ENCODE data around the gene LGALS9. TPM values are rescaled to one million over a fixed set of nuclear protein-coding genes. Genes with fewer than 3 reads are reported as not detected.

LGALS9 gene
- total and polyA plus RNA-seq, 9 of the 15 experiments (the other 6 are each of a cell fraction or from before 2014, with no cell fraction given): 0.45 to 6.9 (median 2.8) TPM

DNA sequence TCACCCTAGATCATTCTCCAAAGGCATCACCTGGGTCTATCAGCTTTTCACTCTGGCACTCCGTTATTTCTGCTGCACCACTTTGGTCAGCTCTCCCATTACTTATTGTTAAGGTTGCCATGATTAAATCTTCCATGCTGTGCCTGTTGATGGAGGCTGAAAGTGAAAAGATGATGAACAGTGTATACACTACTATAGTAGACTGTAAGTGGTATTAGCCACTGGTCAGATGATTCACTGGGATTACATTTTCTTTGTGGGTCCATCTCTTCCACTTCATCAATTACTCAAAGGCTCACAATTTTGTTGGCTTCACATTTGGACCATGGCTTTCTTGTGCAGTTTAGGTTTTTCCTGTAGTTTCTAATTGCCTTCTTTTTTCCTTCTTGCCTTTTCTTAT lies 15.9 kb upstream of the LGALS9 start:
- FAIRE-seq: no peak
- 89% methylated on average over 1 of the region's 1 CpG for WGBS (ENCODE audit: insufficient coverage, low coverage, missing lambda C conversion rate)
- DNase-seq (ENCODE audit: extremely low read depth in 1 of 4, low spot score in 3 of 4): no peak

More for the DNA sequence above, 15.9 kb upstream of the LGALS9 start:
- H3K27me3 ChIP-seq (ENCODE audit: control insufficient read depth in 2 of 2, insufficient read depth in 2 of 2, low read length in 2 of 2): no peaks in the 10 kb centered on the region
- TF ChIP-seq CBFA2T2 (conservative IDR thresholded peaks at IDR 0.05) (no peak), LARP7 (IDR thresholded peaks at IDR 0.05) (no peak), HNRNPK (IDR thresholded peaks at IDR 0.05; ENCODE audit: low read depth, low read length, poor library complexity, severe bottlenecking) (no peak), ZKSCAN8 (CRISPR knock-in tag; IDR thresholded peaks at IDR 0.05) (no peak), HDGF (IDR thresholded peaks at IDR 0.05) (no peak), SAFB2 (IDR thresholded peaks at IDR 0.05; ENCODE audit: borderline replicate concordance, low read depth, low read length, severe bottlenecking) (no peak), RBFOX2 (IDR thresholded peaks at IDR 0.05; ENCODE audit: low read depth, low read length) (no peak), SNRNP70 (optimal IDR thresholded peaks at IDR 0.05; ENCODE audit: low read depth, low read length) (no peak)
- TF ChIP-seq, protein P1, sequence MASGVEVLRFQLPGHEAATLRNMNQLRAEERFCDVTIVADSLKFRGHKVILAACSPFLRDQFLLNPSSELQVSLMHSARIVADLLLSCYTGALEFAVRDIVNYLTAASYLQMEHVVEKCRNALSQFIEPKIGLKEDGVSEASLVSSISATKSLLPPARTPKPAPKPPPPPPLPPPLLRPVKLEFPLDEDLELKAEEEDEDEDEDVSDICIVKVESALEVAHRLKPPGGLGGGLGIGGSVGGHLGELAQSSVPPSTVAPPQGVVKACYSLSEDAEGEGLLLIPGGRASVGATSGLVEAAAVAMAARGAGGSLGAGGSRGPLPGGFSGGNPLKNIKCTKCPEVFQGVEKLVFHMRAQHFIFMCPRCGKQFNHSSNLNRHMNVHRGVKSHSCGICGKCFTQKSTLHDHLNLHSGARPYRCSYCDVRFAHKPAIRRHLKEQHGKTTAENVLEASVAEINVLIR (CRISPR knock-in tag; IDR thresholded peaks at IDR 0.05): no peak
- TF ChIP-seq, protein P2, sequence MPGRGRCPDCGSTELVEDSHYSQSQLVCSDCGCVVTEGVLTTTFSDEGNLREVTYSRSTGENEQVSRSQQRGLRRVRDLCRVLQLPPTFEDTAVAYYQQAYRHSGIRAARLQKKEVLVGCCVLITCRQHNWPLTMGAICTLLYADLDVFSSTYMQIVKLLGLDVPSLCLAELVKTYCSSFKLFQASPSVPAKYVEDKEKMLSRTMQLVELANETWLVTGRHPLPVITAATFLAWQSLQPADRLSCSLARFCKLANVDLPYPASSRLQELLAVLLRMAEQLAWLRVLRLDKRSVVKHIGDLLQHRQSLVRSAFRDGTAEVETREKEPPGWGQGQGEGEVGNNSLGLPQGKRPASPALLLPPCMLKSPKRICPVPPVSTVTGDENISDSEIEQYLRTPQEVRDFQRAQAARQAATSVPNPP (IDR thresholded peaks at IDR 0.05; ENCODE audit: borderline replicate concordance, insufficient read depth, insufficient read length): no peak
- no peak overlapping the region for H3K9ac ChIP-seq (ENCODE audit: insufficient read depth in 1 of 2, low read depth in 2 of 2, low read length in 2 of 2)
- no peak for ATAC-seq
- no peak overlapping the region for H3K4me2 ChIP-seq (ENCODE audit: insufficient read depth, low read length)
- no TSS peak for BruUV-seq (replicated peaks)
- no peak overlapping the region for H3K4me3 ChIP-seq
- POLR2A ChIA-PET: no interaction called here
- in situ Hi-C loops (cut with MboI): no loop called here
- H3K27ac ChIP-seq (ENCODE audit: extremely low read depth, low read depth, low read length): no peak overlapping the region
- H3K79me2 ChIP-seq (ENCODE audit: control insufficient read depth, insufficient read depth, low read length): no peaks in the 10 kb centered on the region
- CTCF ChIA-PET (ENCODE audit: low intra/inter-chr PET ratio): no interaction called here
- intact Hi-C loops (cut with micrococcal nuclease): no loop called here
- H4K20me1 ChIP-seq (replicated peaks; ENCODE audit: control insufficient read depth, insufficient read depth, low read length): no peaks in the 10 kb centered on the region
- peaks cover 0 to 7% of the 10 kb centered on the region in 2 experiments; a peak in 2 of 5 replicates for H3K4me1 ChIP-seq (replicated peaks in 1 of 2; ENCODE audit: control insufficient read depth in 2 of 2, insufficient read depth in 2 of 2, low read length in 2 of 2)
- H3K9me1 ChIP-seq (ENCODE audit: control insufficient read depth, insufficient read depth, low read length): no peaks in the 10 kb centered on the region
- H3K36me3 ChIP-seq (ENCODE audit: control insufficient read depth, insufficient read depth, low read length): peaks cover 84% of the 10 kb centered on the region; the same call in 2 of the 3 replicates
- H3K9me3 ChIP-seq (replicated peaks; ENCODE audit: control insufficient read depth, insufficient read depth, low read depth, low read length): no peaks in the 10 kb centered on the region
- no peak overlapping the region for H2AFZ ChIP-seq (ENCODE audit: low read depth, low read length)
